Karpas-422 (cell line): ENCODE results near the gene SYTL5. TPM values are rescaled to one million over a fixed set of nuclear protein-coding genes. Genes with fewer than 3 reads are reported as not detected.

Experiments
- DNase-seq: peaks from one replicate; pipeline ENCODE4 v3.0.0-alpha.2; 2015
- H2AFZ ChIP-seq: fragments of 200-600 bp; sonication (generic); 2 replicates; pipeline ENCODE4 v1.6.1; 2014; ENCODE audit warnings: antibody characterized with exemption, low read length, mixed read lengths
- H3K27ac ChIP-seq: fragments of 200-600 bp; sonication (generic); 2 replicates; pipeline ENCODE4 v1.5.1; 2014; ENCODE audit warnings: mild to moderate bottlenecking, low read length, moderate library complexity
- H3K27me3 ChIP-seq: fragments of 200-600 bp; sonication (generic); 2 replicates; pipeline ENCODE4 v1.6.1; 2014; ENCODE audit warnings: low read length, mixed read lengths
- H3K36me3 ChIP-seq: fragments of 200-600 bp; sonication (generic); 2 replicates; pipeline ENCODE4 v1.6.1; 2014; ENCODE audit warnings: low read length, mixed read lengths; ENCODE audit not compliant: insufficient read depth
- H3K4me1 ChIP-seq: fragments of 200-600 bp; sonication (generic); 2 replicates; pipeline ENCODE4 v1.6.1; 2014; ENCODE audit warnings: mild to moderate bottlenecking, low read length, mixed read lengths
- H3K4me2 ChIP-seq: fragments of 200-600 bp; sonication (generic); 2 replicates; pipeline ENCODE4 v1.6.1; 2014; ENCODE audit warnings: low read length, low read depth, mild to moderate bottlenecking; ENCODE audit not compliant: poor library complexity, severe bottlenecking
- H3K4me3 ChIP-seq: fragments of 200-600 bp; sonication (generic); 2 replicates; pipeline ENCODE4 v1.5.1; 2014; ENCODE audit warnings: mild to moderate bottlenecking, antibody characterized with exemption, low read length, mixed read lengths
- H3K79me2 ChIP-seq: fragments of 200-600 bp; sonication (generic); 2 replicates; pipeline ENCODE4 v1.6.1; 2014; ENCODE audit warnings: mild to moderate bottlenecking, low read length, mixed read lengths
- H3K9ac ChIP-seq: fragments of 200-600 bp; sonication (generic); 2 replicates; pipeline ENCODE4 v1.6.0; 2014; ENCODE audit warnings: low read length
- H3K9me2 ChIP-seq: fragments of 200-600 bp; sonication (generic), shearing (Covaris generic); replicated peaks from 2 replicates; pipeline ENCODE4 v1.6.0; 2014; ENCODE audit warnings: mild to moderate bottlenecking, low read length, moderate library complexity; ENCODE audit not compliant: insufficient read depth
- H3K9me3 ChIP-seq: fragments of 300-700, 200-600 bp; sonication (generic); 2 replicates; pipeline ENCODE4 v1.6.1; 2014; ENCODE audit warnings: low read length, mixed read lengths
- H4K20me1 ChIP-seq: fragments of 200-600 bp; sonication (generic); 2 replicates; pipeline ENCODE4 v1.6.1; 2014; ENCODE audit warnings: mild to moderate bottlenecking, antibody characterized with exemption, low read length, low read depth; ENCODE audit not compliant: insufficient read depth
- total RNA-seq: library from RNA; depleted of rRNA; stranded (reverse); fragments of >200 nt; shearing (Covaris generic); gene quantifications from 2 replicates; pipeline ENCODE4 v1.2.3, GENCODE V29; 2014; ENCODE audit warnings: low replicate concordance

Gene SYTL5
- total RNA-seq, 1 experiment from 2014 or later = not detected

DNA sequence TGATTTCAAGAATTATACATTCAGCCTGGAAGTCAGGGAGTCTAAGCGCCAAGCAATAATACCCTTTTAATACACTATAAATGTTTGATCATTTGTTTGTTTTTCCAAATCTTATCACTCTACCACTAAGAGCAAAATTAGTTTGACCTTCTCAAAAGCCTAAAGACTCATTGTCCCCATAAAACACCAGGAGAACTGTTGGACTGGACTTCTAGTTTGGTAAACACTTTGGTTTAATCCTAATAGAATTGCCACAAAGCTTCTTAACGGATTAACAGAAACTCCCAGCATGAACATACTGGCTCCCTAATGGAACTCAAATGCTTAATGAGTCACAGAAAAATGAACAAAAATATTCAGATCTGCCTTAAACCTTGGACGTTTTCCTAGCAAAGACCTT lies 34.9 kb downstream of the SYTL5 start:
- Histone ChIP-seq H3K36me3 (no peaks in the 10 kb centered on the region), H3K9me2 (no peaks in the 10 kb centered on the region), H3K4me3 (no peak overlapping the region), H3K9ac (no peak overlapping the region), H3K9me3 (no peaks in the 10 kb centered on the region), H3K27ac (no peak overlapping the region), H3K79me2 (no peaks in the 10 kb centered on the region), H3K27me3 (no peaks in the 10 kb centered on the region), H2AFZ (no peak overlapping the region), H4K20me1 (no peaks in the 10 kb centered on the region), H3K4me1 (no peaks in the 10 kb centered on the region), H3K4me2 (no peak overlapping the region)
- no peak for DNase-seq

DNA sequence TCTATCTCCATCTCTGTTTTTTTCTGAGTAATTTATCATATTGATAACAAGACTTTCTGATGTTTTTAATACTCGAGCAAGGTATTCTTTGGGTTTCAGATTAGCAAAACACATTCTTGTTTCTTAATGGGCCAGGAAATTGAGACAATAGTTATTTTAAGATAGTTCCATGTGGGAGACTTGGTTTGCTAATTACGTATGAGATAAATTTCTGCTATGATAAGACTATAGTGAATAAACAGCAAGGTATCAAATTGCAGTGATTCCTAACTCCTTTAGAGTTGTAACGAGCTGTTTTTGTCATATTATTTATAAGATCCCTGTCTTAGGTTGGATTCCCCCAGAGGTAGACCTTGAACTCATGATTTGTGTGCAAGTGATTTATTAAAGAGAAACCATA lies 38.3 kb downstream of the SYTL5 start:
- H3K27me3 ChIP-seq = no peaks in the 10 kb centered on the region
- no peaks in the 10 kb centered on the region for H3K9me2 ChIP-seq
- no peak overlapping the region for H3K4me2 ChIP-seq
- no peaks in the 10 kb centered on the region for H3K79me2 ChIP-seq
- no peak overlapping the region for H3K4me3 ChIP-seq
- H2AFZ ChIP-seq = no peak overlapping the region
- H3K4me1 ChIP-seq = no peaks in the 10 kb centered on the region
- H3K9me3 ChIP-seq = no peaks in the 10 kb centered on the region
- H3K27ac ChIP-seq = no peak overlapping the region
- H3K36me3 ChIP-seq = no peaks in the 10 kb centered on the region
- no peak overlapping the region for H3K9ac ChIP-seq
- no peaks in the 10 kb centered on the region for H4K20me1 ChIP-seq
- DNase-seq = no peak

DNA sequence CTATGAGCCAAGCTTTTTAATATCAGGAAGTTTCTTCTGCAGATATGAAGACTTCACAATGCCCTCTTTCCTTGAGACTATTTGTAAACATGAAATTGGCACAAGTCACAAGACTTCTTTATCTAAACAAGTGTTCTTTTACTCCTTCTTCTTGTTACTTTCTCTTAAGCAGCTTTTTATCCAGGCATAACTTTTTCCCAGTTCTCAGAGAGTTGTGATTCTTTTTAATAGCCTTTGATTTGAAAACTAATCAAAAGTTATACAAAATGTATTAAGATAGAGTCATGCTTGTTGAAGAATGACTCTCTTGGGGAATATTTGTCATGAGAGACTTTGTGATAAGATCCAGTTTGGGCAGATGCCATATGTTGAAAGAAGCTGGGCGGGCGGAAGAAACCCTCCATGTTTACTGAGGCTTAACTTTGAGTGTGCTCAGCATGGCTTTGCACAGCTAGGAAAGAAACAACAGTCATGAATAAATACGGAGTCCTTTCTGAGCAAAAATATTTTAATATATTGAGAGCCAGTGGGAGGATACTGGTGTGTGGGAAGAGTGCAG lies 39.3 kb downstream of the SYTL5 start:
- H3K9me2 ChIP-seq = no peaks in the 10 kb centered on the region
- H4K20me1 ChIP-seq = no peaks in the 10 kb centered on the region
- H3K79me2 ChIP-seq = no peaks in the 10 kb centered on the region
- no peak overlapping the region for H2AFZ ChIP-seq
- no peaks in the 10 kb centered on the region for H3K9me3 ChIP-seq
- H3K4me2 ChIP-seq = no peak overlapping the region
- no peak overlapping the region for H3K4me3 ChIP-seq
- no peaks in the 10 kb centered on the region for H3K4me1 ChIP-seq
- no peaks in the 10 kb centered on the region for H3K27me3 ChIP-seq
- H3K9ac ChIP-seq = no peak overlapping the region
- H3K36me3 ChIP-seq = no peaks in the 10 kb centered on the region
- no peak overlapping the region for H3K27ac ChIP-seq
- DNase-seq = no peak

DNA sequence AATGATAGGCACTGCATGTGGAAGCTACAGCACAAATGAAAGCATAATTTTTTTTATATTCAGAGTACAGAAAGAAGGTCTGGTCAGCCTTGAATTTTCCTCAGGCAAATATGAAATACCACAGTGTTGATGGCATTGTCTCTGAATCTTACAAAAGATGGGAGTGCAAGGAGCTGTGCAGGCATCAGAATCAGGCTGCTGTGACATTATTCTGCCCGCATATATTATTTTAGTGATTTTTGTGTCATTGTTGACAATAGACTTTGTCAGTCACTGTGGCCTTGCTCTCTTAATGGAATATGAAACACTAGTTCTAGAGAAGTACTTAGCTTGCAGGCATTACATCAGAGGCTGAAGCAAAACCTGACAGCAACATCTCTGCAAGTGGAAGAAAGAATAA lies 42.5 kb downstream of the SYTL5 start:
- Histone ChIP-seq H3K9ac (no peak overlapping the region), H3K4me1 (no peaks in the 10 kb centered on the region), H3K79me2 (no peaks in the 10 kb centered on the region), H4K20me1 (no peaks in the 10 kb centered on the region), H3K27me3 (no peaks in the 10 kb centered on the region), H3K36me3 (no peaks in the 10 kb centered on the region), H2AFZ (no peak overlapping the region), H3K4me2 (no peak overlapping the region), H3K4me3 (no peak overlapping the region), H3K27ac (no peak overlapping the region), H3K9me2 (no peaks in the 10 kb centered on the region), H3K9me3 (no peaks in the 10 kb centered on the region)
- DNase-seq = no peak

DNA sequence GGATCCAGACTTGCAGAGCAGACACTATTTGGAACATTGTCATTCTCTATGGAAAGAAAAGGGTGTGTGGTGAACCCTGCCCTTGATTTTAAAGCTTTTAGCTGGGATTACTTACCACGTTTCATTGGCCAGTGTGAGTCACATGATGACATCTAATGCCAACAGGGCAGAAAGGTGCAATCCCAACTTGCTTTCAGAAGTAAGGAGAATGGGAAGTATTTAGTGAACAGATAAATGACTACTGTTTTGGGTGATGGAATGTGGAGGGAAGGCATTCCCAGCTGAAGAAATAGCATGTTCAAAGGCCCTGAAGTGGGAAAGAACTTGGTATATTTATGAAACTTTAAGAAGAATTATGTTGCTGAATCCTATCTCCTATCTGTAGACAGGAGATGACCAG lies 44.5 kb downstream of the SYTL5 start:
- Histone ChIP-seq H2AFZ (no peak overlapping the region), H3K27me3 (no peaks in the 10 kb centered on the region), H3K36me3 (no peaks in the 10 kb centered on the region), H3K79me2 (no peaks in the 10 kb centered on the region), H4K20me1 (no peaks in the 10 kb centered on the region), H3K9me3 (no peaks in the 10 kb centered on the region), H3K9me2 (no peaks in the 10 kb centered on the region), H3K9ac (no peak overlapping the region), H3K27ac (no peak overlapping the region), H3K4me2 (no peak overlapping the region), H3K4me1 (no peaks in the 10 kb centered on the region), H3K4me3 (no peak overlapping the region)
- no peak for DNase-seq

DNA sequence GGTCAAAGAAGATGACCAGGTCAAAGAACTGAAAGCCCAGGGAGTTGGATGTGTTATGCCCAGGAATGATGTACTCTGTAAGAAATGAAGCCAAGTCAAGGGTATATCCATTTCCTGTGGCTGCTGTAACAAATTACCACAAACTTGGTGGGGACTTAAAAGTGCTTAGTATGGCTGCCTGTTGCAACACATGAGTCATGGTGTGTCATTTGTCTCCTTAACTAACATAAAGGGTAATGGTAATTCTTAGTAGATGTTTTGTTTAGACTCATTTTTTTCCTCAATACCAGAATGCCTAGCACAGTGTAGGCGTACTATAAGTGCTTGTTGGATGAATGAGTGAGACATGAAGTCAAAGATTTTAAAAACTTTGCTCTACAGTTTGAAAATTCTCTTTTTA lies 45.7 kb downstream of the SYTL5 start:
- Histone ChIP-seq H3K4me3 (no peak overlapping the region), H3K27ac (no peak overlapping the region), H3K4me1 (no peaks in the 10 kb centered on the region), H3K9me2 (no peaks in the 10 kb centered on the region), H3K36me3 (no peaks in the 10 kb centered on the region), H3K79me2 (no peaks in the 10 kb centered on the region), H3K27me3 (no peaks in the 10 kb centered on the region), H3K9me3 (no peaks in the 10 kb centered on the region), H4K20me1 (no peaks in the 10 kb centered on the region), H2AFZ (no peak overlapping the region), H3K4me2 (no peak overlapping the region), H3K9ac (no peak overlapping the region)
- DNase-seq = no peak

DNA sequence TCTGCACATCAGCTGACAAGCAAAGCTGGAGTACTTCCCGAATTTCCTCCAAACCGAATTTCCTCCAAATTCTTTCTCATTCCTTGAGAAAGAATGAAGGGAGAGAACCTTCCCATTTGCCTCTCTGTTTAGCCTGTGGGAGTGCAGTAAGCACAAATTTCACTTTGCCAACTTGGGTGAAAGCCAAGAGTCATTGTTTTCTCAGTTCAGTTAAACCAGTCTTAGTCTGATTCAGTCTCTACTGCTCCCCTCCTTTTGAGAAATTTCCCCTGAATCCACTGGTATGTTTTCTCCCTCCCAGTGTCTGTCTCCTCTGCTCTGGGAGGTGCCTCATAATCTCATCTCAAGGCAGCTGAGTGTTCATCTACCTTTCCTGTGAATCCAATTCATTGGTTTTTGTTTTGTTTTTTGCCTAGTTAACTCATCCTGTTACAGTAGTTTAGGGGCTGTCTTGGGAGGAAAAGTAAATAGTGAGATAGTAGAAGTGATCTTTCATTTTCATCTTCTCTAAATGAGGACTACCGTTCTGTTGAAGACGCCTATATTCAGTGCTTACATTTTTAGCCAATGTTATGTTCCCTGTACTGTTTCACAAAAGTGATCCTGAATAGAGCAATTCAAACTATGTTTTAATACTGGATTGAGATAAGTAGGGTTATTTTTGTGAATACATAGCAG lies 49.0 kb downstream of the SYTL5 start:
- no peak overlapping the region for H3K4me2 ChIP-seq
- no peaks in the 10 kb centered on the region for H3K4me1 ChIP-seq
- H3K79me2 ChIP-seq = no peaks in the 10 kb centered on the region
- no peaks in the 10 kb centered on the region for H3K27me3 ChIP-seq
- H4K20me1 ChIP-seq = no peaks in the 10 kb centered on the region
- no peak overlapping the region for H3K27ac ChIP-seq
- H2AFZ ChIP-seq = no peak overlapping the region
- no peaks in the 10 kb centered on the region for H3K36me3 ChIP-seq
- no peaks in the 10 kb centered on the region for H3K9me3 ChIP-seq
- no peak for DNase-seq
- no peaks in the 10 kb centered on the region for H3K9me2 ChIP-seq
- no peak overlapping the region for H3K9ac ChIP-seq
- no peak overlapping the region for H3K4me3 ChIP-seq

DNA sequence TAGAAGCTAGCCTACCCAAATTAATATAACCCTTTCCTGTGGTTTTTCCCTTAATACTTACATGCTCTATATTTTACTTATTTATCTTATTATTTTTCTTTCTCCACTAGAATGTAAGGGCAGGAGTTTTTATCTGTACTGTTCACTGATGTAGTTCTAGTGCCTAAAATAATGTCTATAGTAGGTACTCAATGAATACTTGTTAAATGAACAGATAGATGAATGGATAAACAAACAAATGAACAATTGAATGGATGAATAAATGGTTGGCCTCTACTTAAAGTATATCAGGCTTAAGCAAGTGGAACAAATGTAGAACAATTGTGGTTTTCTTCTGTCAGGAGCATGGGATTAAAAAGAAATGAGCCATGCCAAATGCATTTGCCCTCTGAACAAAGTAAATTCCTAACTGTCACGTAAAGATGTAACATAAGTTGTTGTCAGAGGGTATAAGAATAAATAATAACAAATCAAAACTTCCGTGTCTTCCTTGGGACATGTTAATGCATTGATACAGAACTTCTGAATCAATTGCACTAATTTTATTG lies 54.1 kb downstream of the SYTL5 start:
- H4K20me1 ChIP-seq = no peaks in the 10 kb centered on the region
- H3K36me3 ChIP-seq = no peaks in the 10 kb centered on the region
- DNase-seq = no peak
- no peaks in the 10 kb centered on the region for H3K9me3 ChIP-seq
- H3K9me2 ChIP-seq = no peaks in the 10 kb centered on the region
- H3K27me3 ChIP-seq = no peaks in the 10 kb centered on the region
- no peak overlapping the region for H3K9ac ChIP-seq
- no peak overlapping the region for H2AFZ ChIP-seq
- no peak overlapping the region for H3K4me2 ChIP-seq
- H3K4me3 ChIP-seq = no peak overlapping the region
- H3K27ac ChIP-seq = no peak overlapping the region
- no peaks in the 10 kb centered on the region for H3K4me1 ChIP-seq
- no peaks in the 10 kb centered on the region for H3K79me2 ChIP-seq
